HEK293 (cell line): ENCODE results near the gene MRPL17.

Experiments
- CTCF ChIA-PET: fragments of 350-600 bp; formaldehyde crosslinking; extraction: SDS; loops from one replicate; lab custom pipeline; 2021; ENCODE audit warnings: antibody characterized with exemption; lab: Yijun Ruan, JAX
- POLR2A ChIA-PET: fragments of 300-600 bp; formaldehyde crosslinking; extraction: SDS; loops from one replicate; lab custom pipeline; 2020; ENCODE audit warnings: antibody characterized with exemption, inconsistent platforms; lab: Yijun Ruan, JAX
- H3K27ac ChIP-seq: fragments of 200-500 bp; sonication (Bioruptor generic); 2 replicates; pipeline ENCODE4 v1.5.1; 2014; ENCODE audit warnings: low read depth, low read length, control low read depth, inconsistent platforms; ENCODE audit errors: extremely low read depth
- H3K36me3 ChIP-seq, 2 experiments: fragments of 200-500 bp in 1 of 2; sonication (Bioruptor generic) in 1 of 2; 1 replicate in 1 of 2; 2 replicates in 1 of 2; pipeline ENCODE4 v1.5.1; 2014 to 2017; ENCODE audit warnings: inconsistent platforms in 2 of 2, low read length in 2 of 2; ENCODE audit not compliant: control insufficient read depth in 2 of 2, insufficient read depth in 1 of 2
- H3K4me1 ChIP-seq: fragments of 200-500 bp; sonication (Bioruptor generic); 2 replicates; pipeline ENCODE4 v1.5.1; 2014; ENCODE audit warnings: mild to moderate bottlenecking, low read length, inconsistent platforms; ENCODE audit not compliant: control insufficient read depth, insufficient read depth
- H3K4me3 ChIP-seq: 2 replicates; pipeline ENCODE4 v1.5.1; 2011; ENCODE audit warnings: low read depth, mild to moderate bottlenecking, control low read depth, low read length, moderate library complexity
- H3K9me3 ChIP-seq: fragments of 200-500 bp; sonication (Bioruptor generic); 2 replicates; pipeline ENCODE4 v1.5.1; 2014; ENCODE audit warnings: low read depth, low read length, inconsistent platforms; ENCODE audit not compliant: control insufficient read depth, insufficient read depth
- EGR2 ChIP-seq: fragments of 450-650 bp; formaldehyde crosslinking; IDR thresholded peaks from 2 replicates; pipeline ENCODE4 v1.5.1; 2016; ENCODE audit warnings: low read depth, missing biosample characterization, missing genetic modification characterization
- IKZF3 ChIP-seq: fragments of 450-650 bp; IDR thresholded peaks from 2 replicates; pipeline ENCODE4 v1.5.0; 2018; ENCODE audit warnings: missing biosample characterization, mild to moderate bottlenecking, missing genetic modification characterization, moderate library complexity
- KLF16 ChIP-seq: fragments of 450-650 bp; formaldehyde crosslinking; IDR thresholded peaks from 2 replicates; pipeline ENCODE4 v1.5.1; 2017; ENCODE audit warnings: missing biosample characterization, missing genetic modification characterization
- PRDM1 ChIP-seq: fragments of 450-650 bp; formaldehyde crosslinking; IDR thresholded peaks from 2 replicates; pipeline ENCODE4; 2016; ENCODE audit warnings: missing biosample characterization, missing genetic modification characterization
- SP2 ChIP-seq: fragments of 450-650 bp; formaldehyde crosslinking; IDR thresholded peaks from 2 replicates; pipeline ENCODE4 v1.5.1; 2016; ENCODE audit warnings: missing biosample characterization, missing genetic modification characterization
- ZFHX2 ChIP-seq: fragments of 450-650 bp; formaldehyde crosslinking; conservative IDR thresholded peaks from 2 replicates; pipeline ENCODE4 v1.5.1; 2016; ENCODE audit warnings: missing biosample characterization, missing genetic modification characterization
- ZNF10 ChIP-seq: fragments of 450-650 bp; formaldehyde crosslinking; IDR thresholded peaks from 2 replicates; pipeline ENCODE4 v1.5.1; 2017; ENCODE audit warnings: missing biosample characterization, missing genetic modification characterization
- ZNF174 ChIP-seq: fragments of 450-650 bp; formaldehyde crosslinking; IDR thresholded peaks from 2 replicates; pipeline ENCODE4 v1.5.0; 2017; ENCODE audit warnings: missing biosample characterization, mild to moderate bottlenecking, missing genetic modification characterization
- ZNF214 ChIP-seq: fragments of 450-650 bp; formaldehyde crosslinking; IDR thresholded peaks from 2 replicates; pipeline ENCODE4 v1.5.1; 2017; ENCODE audit warnings: missing biosample characterization, mild to moderate bottlenecking, missing genetic modification characterization, borderline replicate concordance
- ZNF223 ChIP-seq: fragments of 450-650 bp; formaldehyde crosslinking; IDR thresholded peaks from 2 replicates; pipeline ENCODE4 v1.5.1; 2016; ENCODE audit warnings: missing biosample characterization, missing genetic modification characterization
- ZNF350 ChIP-seq: fragments of 450-650 bp; formaldehyde crosslinking; IDR thresholded peaks from 2 replicates; pipeline ENCODE4 v1.5.0; 2017; ENCODE audit warnings: missing biosample characterization, mild to moderate bottlenecking, missing genetic modification characterization
- ZNF366 ChIP-seq: fragments of 450-650 bp; formaldehyde crosslinking; conservative IDR thresholded peaks from 2 replicates; pipeline ENCODE4 v1.5.1; 2016; ENCODE audit warnings: missing biosample characterization, missing genetic modification characterization
- ZNF473 ChIP-seq: fragments of 450-650 bp; formaldehyde crosslinking; IDR thresholded peaks from 2 replicates; pipeline ENCODE4 v1.5.1; 2017; ENCODE audit warnings: missing biosample characterization, missing genetic modification characterization
- ZNF488 ChIP-seq: fragments of 450-650 bp; formaldehyde crosslinking; IDR thresholded peaks from 2 replicates; pipeline ENCODE4 v1.5.1; 2016; ENCODE audit warnings: missing biosample characterization, missing genetic modification characterization
- ZNF521 ChIP-seq: fragments of 450-650 bp; formaldehyde crosslinking; IDR thresholded peaks from 2 replicates; pipeline ENCODE4 v1.5.1; 2017; ENCODE audit warnings: missing biosample characterization, mild to moderate bottlenecking, missing genetic modification characterization
- ZNF600 ChIP-seq: fragments of 450-650 bp; formaldehyde crosslinking; IDR thresholded peaks from 2 replicates; pipeline ENCODE4 v1.5.1; 2016; ENCODE audit warnings: missing biosample characterization, missing genetic modification characterization
- ZNF629 ChIP-seq: fragments of 450-650 bp; formaldehyde crosslinking; IDR thresholded peaks from 2 replicates; pipeline ENCODE4 v1.5.1; 2017; ENCODE audit warnings: missing biosample characterization, missing genetic modification characterization
- ZNF76 ChIP-seq: fragments of 450-650 bp; formaldehyde crosslinking; IDR thresholded peaks from 2 replicates; pipeline ENCODE4; 2016; ENCODE audit warnings: low read depth, missing biosample characterization, missing genetic modification characterization, borderline replicate concordance
- ZXDB ChIP-seq: fragments of 450-650 bp; formaldehyde crosslinking; IDR thresholded peaks from 2 replicates; pipeline ENCODE4 v1.5.1; 2016; ENCODE audit warnings: missing biosample characterization, missing genetic modification characterization
- TF ChIP-seq, protein P1 (sequence below): fragments of 450-650 bp; formaldehyde crosslinking; IDR thresholded peaks from 2 replicates; pipeline ENCODE4 v1.5.1; 2016; ENCODE audit warnings: missing biosample characterization, missing genetic modification characterization
- TF ChIP-seq, protein P2 (sequence below): fragments of 450-650 bp; formaldehyde crosslinking; IDR thresholded peaks from 2 replicates; pipeline ENCODE4 v1.5.1; 2016; ENCODE audit warnings: missing biosample characterization, missing genetic modification characterization
- TF ChIP-seq, protein P3 (sequence below): fragments of 450-650 bp; formaldehyde crosslinking; IDR thresholded peaks from 2 replicates; pipeline ENCODE4 v1.5.1; 2016; ENCODE audit warnings: missing biosample characterization, missing genetic modification characterization
- TF ChIP-seq, protein P4 (sequence below): fragments of 450-650 bp; formaldehyde crosslinking; optimal IDR thresholded peaks from 2 replicates; pipeline ENCODE3; 2016; ENCODE audit warnings: missing biosample characterization, mild to moderate bottlenecking, missing genetic modification characterization
- TF ChIP-seq, protein P5 (sequence below): fragments of 450-650 bp; formaldehyde crosslinking; IDR thresholded peaks from 2 replicates; pipeline ENCODE4 v1.5.1; 2017; ENCODE audit warnings: missing biosample characterization, missing genetic modification characterization

The MRPL17 gene

GRCh38 chr11:6656584-6656915 is 26.6 kb downstream of the MRPL17 start:
- TF ChIP-seq ZNF488 (tag by site-specific recombination) (no peak), PRDM1 (tag by site-specific recombination) (no peak), KLF16 (no peak), ZNF174 (tag by site-specific recombination) (no peak), ZNF521 (tag by site-specific recombination) (no peak), SP2 (tag by site-specific recombination) (no peak), IKZF3 (tag by site-specific recombination) (no peak), ZNF473 (tag by site-specific recombination) (no peak), ZNF350 (tag by site-specific recombination) (no peak), ZXDB (tag by site-specific recombination) (no peak), ZNF10 (tag by site-specific recombination) (no peak)
- TF ChIP-seq, protein P1, sequence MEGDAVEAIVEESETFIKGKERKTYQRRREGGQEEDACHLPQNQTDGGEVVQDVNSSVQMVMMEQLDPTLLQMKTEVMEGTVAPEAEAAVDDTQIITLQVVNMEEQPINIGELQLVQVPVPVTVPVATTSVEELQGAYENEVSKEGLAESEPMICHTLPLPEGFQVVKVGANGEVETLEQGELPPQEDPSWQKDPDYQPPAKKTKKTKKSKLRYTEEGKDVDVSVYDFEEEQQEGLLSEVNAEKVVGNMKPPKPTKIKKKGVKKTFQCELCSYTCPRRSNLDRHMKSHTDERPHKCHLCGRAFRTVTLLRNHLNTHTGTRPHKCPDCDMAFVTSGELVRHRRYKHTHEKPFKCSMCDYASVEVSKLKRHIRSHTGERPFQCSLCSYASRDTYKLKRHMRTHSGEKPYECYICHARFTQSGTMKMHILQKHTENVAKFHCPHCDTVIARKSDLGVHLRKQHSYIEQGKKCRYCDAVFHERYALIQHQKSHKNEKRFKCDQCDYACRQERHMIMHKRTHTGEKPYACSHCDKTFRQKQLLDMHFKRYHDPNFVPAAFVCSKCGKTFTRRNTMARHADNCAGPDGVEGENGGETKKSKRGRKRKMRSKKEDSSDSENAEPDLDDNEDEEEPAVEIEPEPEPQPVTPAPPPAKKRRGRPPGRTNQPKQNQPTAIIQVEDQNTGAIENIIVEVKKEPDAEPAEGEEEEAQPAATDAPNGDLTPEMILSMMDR (tag by site-specific recombination): no peak
- TF ChIP-seq, protein P2, sequence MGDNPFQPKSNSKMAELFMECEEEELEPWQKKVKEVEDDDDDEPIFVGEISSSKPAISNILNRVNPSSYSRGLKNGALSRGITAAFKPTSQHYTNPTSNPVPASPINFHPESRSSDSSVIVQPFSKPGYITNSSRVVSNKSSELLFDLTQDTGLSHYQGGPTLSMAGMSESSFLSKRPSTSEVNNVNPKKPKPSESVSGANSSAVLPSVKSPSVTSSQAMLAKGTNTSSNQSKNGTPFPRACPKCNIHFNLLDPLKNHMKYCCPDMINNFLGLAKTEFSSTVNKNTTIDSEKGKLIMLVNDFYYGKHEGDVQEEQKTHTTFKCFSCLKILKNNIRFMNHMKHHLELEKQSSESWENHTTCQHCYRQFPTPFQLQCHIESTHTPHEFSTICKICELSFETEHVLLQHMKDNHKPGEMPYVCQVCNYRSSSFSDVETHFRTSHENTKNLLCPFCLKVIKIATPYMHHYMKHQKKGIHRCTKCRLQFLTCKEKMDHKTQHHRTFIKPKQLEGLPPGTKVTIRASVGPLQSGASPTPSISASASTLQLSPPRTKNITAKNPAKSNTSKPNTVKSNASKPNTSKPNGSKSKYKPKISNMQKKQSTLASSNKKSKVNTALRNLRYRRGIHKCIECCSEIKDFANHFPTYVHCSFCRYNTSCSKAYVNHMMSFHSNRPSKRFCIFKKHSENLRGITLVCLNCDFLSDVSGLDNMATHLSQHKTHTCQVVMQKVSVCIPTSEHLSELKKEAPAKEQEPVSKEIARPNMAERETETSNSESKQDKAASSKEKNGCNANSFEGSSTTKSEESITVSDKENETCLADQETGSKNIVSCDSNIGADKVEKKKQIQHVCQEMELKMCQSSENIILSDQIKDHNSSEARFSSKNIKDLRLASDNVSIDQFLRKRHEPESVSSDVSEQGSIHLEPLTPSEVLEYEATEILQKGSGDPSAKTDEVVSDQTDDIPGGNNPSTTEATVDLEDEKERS (tag by site-specific recombination): no peak
- POLR2A ChIA-PET: no interaction called here
- CTCF ChIA-PET: interaction anchor here (0.6 to 2.7 kb wide), 2 partner anchors 11 to 65 kb away, joined by 7 to 13 read pairs; no protein-coding TSS in a partner anchor

DNA sequence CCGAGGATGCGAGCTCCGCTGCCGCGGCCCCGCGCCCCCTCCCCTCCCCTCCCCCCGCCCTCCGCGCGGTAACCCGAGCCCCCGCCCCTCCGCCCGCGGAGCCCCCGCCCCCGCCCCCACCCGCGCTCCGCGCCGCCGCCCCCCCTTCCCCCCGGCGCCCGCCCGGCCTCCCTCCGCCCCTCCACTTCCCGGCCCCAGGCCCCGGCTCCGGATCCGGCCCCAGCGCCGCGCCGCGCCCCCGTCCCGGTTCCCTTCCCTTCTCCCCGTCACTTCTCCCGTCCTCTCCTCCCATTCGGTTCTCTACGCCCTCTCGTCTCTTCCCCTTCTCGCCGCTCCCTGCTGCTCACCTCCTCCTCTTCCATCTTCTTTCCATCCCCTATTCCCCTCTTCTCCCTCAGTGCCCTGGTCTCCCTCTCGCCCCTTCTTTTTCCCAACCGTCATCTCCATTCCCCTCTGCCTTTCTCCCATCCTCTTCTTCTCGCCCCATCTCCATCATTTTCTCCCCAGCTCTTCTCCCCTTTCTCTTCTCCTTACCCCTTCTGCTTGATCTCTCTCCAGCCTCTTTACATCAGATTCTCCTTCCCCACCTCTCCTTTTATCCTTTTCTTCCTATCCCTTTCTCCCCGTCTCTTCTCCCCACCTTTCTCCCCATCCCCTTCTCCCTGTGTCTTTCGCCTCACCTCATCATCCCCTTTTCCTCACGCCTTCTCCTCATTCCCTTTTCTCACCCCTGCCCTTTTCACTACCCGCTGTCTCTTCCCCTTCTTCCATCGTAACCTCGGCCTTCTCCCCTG is 27.2 kb downstream of the MRPL17 start, which contains the start of gene DCHS1:
TSS of gene DCHS1 (minus strand) at position 20 of the 794 bp plus-strand sequence. CDS start 14,196 bp downstream, outside the sequence.
- POLR2A ChIA-PET: interaction anchor here (1.1 kb wide), 1 partner anchor 45 kb away, joined by 3 read pairs; the partner anchor contains the start of gene TAF10
- TF ChIP-seq ZNF600 (0 out of 2 replicates have a peak, but pooled peaks have one; percentile 53), ZNF521 (tag by site-specific recombination) (0 out of 2 replicates have a peak, but pooled peaks have one; percentile 26), ZFHX2 (tag by site-specific recombination) (peak; percentile 27; the same call in 1 of the 2 replicates), ZNF223 (no peak), ZNF629 (no peak), ZNF366 (tag by site-specific recombination) (peak; percentile 92), PRDM1 (tag by site-specific recombination) (peak; percentile 99), ZNF214 (tag by site-specific recombination) (no peak), ZNF76 (no peak), EGR2 (peak; percentile 21; the same call in 1 of the 2 replicates)
- TF ChIP-seq, protein P3, sequence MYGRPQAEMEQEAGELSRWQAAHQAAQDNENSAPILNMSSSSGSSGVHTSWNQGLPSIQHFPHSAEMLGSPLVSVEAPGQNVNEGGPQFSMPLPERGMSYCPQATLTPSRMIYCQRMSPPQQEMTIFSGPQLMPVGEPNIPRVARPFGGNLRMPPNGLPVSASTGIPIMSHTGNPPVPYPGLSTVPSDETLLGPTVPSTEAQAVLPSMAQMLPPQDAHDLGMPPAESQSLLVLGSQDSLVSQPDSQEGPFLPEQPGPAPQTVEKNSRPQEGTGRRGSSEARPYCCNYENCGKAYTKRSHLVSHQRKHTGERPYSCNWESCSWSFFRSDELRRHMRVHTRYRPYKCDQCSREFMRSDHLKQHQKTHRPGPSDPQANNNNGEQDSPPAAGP (tag by site-specific recombination): no peak
- TF ChIP-seq, protein P4, sequence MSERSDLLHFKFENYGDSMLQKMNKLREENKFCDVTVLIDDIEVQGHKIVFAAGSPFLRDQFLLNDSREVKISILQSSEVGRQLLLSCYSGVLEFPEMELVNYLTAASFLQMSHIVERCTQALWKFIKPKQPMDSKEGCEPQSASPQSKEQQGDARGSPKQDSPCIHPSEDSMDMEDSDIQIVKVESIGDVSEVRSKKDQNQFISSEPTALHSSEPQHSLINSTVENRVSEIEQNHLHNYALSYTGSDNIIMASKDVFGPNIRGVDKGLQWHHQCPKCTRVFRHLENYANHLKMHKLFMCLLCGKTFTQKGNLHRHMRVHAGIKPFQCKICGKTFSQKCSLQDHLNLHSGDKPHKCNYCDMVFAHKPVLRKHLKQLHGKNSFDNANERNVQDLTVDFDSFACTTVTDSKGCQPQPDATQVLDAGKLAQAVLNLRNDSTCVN (tag by site-specific recombination): peak; percentile 55
- TF ChIP-seq, protein P5, sequence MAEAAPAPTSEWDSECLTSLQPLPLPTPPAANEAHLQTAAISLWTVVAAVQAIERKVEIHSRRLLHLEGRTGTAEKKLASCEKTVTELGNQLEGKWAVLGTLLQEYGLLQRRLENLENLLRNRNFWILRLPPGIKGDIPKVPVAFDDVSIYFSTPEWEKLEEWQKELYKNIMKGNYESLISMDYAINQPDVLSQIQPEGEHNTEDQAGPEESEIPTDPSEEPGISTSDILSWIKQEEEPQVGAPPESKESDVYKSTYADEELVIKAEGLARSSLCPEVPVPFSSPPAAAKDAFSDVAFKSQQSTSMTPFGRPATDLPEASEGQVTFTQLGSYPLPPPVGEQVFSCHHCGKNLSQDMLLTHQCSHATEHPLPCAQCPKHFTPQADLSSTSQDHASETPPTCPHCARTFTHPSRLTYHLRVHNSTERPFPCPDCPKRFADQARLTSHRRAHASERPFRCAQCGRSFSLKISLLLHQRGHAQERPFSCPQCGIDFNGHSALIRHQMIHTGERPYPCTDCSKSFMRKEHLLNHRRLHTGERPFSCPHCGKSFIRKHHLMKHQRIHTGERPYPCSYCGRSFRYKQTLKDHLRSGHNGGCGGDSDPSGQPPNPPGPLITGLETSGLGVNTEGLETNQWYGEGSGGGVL (tag by site-specific recombination): peak; percentile 64

More at GRCh38 chr11:6656584-6656915, 26.6 kb downstream of the MRPL17 start:
- H3K27ac ChIP-seq: no peak overlapping the region
- no peak overlapping the region for H3K4me3 ChIP-seq
- no peaks in the 10 kb centered on the region for H3K4me1 ChIP-seq
- H3K36me3 ChIP-seq: no peaks in the 10 kb centered on the region
- H3K9me3 ChIP-seq: no peaks in the 10 kb centered on the region

More for the DNA sequence above, 27.2 kb downstream of the MRPL17 start, which contains the start of gene DCHS1:
- Histone ChIP-seq H3K27ac (no peak within 1 kb of the TSS), H3K4me1 (no peaks in the 10 kb centered on the region), H3K9me3 (no peaks in the 10 kb centered on the region), H3K4me3 (peak within 1 kb of the TSS; percentile 34), H3K36me3 (no peaks in the 10 kb centered on the region)
- CTCF ChIA-PET: interaction anchor here (0.6 to 2.7 kb wide), 3 partner anchors 12 to 66 kb away, joined by 3 to 13 read pairs (median 7); no protein-coding TSS in a partner anchor
